Ureter (tissue), 1 donor: ENCODE results near the gene CCDC27. TPM values are rescaled to one million over a fixed set of nuclear protein-coding genes. Genes with fewer than 3 reads are reported as not detected.

Experiments used
- DNase-seq: peaks from one replicate; pipeline ENCODE4 v3.0.0-alpha.2; 2020; ENCODE audit warnings: low spot score
- total RNA-seq: library from RNA; stranded (reverse); gene quantifications from one replicate; pipeline ENCODE4 v1.2.4, GENCODE V29; 2023
- donor health status: DM: yes; HTN: yes; CAD: no.

Gene CCDC27
- total RNA-seq, 1 donor from 2014 or later, result not detected

DNA sequence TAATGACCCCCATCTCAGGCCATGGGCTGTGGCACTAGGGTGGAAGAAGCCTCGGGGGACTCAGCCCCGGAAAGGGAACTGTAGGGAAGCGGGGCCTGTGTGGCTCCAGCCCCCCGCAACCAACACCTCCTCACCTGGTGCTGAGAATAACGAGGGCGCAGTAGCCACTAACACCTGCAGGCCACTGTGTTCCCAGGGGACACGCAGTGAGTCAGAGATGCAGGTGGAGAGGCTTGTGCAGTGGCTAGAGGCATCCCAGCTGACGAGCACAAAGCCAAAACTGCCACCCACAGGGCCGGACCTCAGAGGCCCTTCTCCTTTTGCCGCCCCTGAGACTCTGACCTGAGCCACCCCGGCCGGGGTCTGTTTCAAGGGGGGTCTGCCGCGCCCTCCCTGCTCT lies 33.5 kb upstream of the CCDC27 start:
- DNase-seq, result no peak

DNA sequence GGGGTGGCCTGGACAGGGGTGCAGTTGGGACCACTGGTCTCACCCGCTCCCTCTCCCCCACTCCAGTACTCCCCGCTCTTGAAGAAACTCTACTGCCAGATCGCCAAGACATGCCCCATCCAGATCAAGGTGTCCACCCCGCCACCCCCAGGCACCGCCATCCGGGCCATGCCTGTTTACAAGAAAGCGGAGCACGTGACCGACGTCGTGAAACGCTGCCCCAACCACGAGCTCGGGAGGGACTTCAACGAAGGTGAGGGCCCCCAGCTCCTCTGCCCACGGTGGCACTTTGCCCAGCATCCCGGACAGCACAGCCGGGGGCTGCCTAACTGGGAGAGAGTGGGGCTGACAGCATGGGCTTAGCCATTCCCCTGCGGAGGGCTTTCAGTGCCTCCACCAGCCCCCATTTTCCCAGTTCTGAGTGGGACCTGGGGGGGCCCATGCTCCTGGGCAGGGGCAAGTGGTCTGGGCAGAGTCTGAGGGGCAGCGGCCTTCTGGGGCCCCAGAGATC lies 30.2 kb upstream of the CCDC27 start:
- DNase-seq, result no peak

DNA sequence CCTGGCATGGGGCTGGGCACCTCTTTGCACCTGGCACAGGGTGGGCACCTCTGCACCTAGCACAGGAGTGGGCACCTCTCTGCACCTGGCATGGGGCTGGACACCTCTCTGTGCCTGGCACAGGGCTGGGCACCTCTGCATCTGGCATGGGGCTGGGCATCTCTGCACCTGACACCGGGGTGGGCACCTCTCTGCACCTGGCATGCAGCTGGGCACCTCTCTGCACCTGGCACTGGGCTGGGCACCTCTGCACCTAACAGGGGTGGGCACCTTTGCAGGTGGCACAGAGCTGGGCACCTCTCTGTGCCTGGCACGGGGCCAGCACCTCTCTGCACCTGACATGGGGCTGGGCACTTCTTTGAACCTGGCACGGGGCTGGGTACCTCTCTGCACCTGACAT lies 29.4 kb upstream of the CCDC27 start:
- DNase-seq, result no peak

DNA sequence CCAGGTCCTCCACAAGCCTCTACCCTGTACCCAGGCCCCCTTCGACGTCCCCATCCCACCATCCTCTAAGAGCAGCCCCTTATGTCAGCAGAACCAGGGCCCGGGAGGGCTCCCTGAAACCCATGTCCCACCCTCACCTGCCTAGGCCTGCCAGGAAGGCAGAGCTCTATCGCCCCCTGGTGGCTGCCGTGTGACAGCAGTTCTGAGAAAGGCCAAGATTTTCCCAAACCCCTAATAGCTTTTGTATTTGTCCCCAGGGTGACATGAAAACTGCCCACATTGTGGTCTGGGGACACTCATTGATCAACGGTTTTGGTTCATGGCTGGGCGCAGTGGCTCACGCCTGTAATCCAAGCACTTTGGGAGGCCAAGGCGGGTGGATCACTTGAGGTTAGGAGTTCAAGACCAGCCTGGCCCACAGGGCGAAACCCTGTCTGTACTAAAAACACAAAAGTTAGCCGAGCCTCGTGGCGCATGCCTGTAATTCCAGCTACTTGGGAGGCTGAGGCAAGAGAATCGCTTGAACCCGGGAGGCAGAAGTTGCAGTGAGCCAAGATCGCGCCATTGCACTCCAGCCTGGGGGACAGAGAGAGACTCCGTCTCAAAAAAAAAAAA lies 27.7 kb upstream of the CCDC27 start:
- peak; percentile 63 for DNase-seq

DNA sequence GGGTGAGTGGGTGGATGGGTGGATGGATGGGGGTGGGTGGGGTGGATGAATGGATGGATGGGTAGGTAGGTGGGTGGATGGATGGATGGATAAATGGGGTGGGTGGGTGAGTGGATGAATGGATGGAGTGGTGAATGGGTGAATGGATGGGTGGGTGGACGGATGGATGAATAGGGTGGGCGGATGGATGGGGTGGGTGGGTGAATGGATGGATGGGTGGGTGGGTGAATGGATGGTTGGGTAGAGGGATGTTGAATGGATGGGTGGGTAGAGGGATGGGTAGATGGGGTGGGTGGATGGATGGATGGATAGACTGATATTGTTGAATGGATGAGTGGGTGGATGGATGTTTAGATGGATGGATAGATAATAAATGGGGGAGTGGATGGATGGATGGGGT lies 26.9 kb upstream of the CCDC27 start:
- no peak for DNase-seq

DNA sequence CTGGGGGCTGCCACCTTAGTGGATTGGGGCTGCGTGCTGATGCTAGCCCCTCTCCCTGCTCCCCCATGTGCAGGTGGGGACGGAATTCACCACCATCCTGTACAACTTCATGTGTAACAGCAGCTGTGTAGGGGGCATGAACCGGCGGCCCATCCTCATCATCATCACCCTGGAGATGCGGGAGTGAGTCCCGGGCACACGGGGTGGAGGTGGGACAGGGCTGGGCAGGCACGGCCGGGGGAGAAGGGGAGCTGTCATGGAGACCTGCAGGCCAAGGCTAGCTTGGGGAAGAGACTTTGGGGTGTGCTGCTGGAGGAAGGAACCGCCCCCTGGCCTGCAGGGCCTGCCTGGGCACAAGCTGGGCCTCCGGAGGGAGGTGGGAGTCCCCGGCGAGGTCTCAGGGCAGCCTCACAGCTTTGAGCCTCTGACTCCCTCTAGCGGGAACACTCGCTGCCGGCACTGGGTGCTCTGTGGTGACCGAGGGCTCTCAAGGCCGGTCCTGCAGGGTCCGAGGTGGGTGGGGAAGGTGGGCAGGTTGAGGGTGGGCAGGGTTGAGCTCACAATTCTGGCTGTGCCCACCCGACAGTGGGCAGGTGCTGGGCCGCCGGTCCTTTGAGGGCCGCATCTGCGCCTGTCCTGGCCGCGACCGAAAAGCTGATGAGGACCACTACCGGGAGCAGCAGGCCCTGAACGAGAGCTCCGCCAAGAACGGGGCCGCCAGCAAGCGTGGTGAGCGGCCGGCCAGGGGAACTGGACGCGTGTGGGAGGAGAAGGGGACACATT lies 25.0 kb upstream of the CCDC27 start:
- DNase-seq, result no peak

DNA sequence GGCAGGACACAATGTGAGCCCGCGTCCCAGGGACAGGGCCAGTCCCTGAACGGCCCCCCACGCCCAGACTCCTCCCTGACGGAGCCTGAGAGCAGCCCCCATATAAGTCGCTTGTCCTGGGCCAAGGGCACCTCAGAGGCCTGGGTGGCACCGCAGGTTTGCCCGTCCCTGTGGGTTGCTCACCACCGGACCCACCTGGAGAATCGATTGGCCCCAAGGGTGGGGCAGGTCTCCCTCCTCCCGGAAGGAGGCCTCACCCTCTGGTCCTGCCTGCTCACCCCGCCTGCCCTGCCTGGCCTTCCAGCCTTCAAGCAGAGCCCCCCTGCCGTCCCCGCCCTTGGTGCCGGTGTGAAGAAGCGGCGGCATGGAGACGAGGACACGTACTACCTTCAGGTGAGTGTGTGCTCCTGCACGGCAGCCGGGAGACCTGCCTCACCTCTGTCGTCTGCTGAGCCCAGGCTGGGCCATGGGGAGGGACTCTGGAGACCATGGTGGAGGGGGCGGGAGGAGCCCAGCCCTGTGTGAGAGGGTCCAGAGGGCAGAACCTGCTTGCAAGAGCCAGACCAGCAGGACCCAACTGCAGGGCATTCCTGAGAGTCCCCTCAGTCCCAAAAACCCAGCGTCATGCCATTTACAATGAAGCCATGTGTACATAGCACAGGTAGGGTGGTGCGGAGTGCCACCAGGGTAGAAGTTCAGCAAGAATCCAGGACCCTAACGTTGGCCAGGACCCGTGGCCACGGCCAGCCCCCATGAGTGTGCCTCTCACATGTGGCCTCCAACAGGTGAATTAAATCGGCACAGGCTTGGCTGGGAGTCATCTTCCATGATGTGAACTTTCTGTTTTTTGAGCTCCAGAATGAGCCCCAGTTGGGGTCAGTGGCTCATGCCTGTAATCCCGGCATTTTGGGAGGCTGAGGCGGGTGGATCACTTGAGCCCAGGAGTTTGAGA lies 24.1 kb upstream of the CCDC27 start:
- DNase-seq, result no peak

DNA sequence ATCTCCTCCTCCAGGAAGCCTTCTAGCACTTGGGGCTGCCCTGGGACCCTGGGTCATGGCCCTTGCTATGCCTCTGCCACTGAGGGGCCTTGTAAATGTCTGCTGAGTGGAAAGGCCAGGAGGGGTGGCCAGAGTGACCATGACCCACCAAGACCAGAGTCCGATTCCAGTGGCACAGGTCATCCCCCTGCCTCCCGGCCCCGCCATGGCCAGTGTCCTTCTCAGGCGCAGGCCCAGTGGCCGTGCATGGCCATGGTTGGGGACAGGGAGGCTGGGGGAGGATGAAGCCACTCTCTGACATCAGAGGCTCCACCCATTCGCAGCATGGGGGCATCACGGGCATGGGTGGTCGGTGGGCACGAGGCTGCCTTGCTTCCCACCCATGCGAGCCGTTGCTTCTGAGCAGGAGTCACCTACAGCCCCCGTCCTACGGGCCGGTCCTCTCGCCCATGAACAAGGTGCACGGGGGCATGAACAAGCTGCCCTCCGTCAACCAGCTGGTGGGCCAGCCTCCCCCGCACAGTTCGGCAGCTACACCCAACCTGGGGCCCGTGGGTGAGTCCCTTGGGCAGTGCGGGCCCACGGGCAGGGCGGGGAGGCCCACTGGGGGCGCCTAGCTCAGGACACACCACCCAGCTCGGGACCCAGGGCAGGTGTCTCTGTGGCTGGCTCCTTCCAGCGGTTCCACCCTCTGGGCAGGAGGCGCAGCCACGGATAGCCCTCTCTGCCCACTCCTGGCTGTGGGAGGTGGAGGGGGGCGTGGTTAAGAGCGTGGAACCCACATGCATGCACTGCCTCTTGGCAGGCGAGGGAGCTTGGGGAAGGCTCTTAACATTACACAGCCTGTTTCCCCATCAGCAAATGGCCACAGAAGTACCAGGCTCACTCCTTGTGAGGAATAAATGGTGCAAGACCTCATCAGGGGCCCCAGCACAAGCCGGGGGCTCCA lies 22.4 kb upstream of the CCDC27 start:
- DNase-seq, result no peak

DNA sequence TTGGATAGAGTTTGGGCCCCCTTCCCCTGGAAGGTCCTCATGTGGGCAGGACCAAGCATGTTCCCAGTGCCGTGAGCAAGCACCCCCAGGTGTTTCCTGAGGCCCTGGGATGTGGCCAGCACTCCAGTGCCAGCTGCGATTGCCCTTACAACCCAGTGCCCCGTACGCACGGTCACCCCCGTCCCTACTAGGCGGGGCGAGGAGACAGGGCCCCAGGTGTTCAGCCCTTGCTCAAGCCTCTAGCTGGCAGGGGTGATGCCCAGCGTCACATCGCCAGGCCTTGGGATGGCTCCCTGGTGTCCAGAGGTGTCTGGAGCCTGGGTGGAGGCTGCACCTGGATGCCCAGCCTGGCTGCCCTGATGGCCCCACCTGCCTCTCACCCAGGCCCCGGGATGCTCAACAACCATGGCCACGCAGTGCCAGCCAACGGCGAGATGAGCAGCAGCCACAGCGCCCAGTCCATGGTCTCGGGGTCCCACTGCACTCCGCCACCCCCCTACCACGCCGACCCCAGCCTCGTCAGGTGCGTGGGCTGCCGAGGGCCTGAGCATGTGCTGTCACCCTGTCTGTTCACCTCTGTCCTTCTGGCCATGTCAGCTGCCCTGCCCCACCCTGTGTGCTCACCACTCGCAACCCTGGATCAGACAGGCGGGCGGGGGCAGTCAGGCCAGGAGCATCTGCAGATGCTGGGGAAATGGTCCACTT lies 21.6 kb upstream of the CCDC27 start:
- DNase-seq, result no peak

DNA sequence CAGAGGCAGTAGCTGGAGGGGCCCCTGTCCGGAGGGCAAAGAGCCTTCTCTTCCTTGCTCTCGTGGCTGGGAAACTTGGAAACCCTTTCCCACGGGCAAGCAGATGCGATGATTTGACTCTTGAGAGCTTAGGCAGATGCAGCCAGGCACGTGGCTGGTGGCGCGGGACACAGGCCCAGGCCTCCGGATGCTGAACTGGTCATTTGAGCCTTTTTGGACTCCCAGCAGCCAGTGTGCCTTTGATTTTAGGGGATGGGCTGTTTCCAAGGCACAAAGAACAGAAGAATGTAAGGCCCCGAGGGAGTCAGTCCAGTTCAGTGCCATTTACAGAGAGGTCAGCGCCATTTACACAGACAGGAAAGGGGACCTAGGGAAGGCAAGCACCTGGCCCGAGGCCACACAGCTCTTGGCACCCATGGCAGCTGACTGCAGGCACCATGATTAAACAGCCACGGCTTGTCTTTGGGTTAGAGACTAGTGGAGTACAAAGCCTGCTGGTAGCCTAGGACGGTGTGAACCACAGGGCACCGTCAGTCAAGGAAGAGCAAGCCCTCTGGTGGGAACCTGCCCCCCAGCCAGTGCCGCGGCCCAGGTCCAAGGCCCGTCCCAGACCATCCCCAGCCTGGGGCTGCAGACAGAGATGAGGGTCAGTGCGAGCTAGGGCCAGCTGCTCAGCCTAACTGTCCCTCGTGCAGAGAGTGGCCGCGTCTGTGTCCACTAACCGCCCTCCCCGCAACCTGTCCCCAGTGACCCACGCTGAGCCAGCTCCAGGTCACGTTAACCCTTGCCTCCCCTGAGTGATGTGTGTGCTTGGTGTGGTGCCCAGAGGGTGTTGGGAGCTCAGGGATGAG lies 20.4 kb upstream of the CCDC27 start:
- no peak for DNase-seq

DNA sequence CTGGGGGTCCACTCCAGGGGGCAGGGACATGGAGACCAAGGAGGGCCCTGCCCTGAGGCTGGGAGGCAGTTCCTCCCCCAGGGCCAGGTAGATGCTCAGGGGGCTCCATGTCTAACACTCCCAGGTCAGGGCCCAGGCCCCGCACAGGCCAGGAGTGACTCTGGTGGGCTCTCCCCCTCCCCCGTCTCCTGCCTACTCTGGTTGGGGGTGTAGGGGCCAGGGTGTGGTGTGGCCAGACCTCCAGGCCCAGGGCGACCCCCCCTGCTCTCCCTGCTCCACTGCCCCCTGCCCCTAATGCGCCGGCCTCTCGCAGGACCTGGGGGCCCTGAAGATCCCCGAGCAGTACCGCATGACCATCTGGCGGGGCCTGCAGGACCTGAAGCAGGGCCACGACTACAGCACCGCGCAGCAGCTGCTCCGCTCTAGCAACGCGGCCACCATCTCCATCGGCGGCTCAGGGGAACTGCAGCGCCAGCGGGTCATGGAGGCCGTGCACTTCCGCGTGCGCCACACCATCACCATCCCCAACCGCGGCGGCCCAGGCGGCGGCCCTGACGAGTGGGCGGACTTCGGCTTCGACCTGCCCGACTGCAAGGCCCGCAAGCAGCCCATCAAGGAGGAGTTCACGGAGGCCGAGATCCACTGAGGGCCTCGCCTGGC lies 19.7 kb upstream of the CCDC27 start:
- no peak for DNase-seq

DNA sequence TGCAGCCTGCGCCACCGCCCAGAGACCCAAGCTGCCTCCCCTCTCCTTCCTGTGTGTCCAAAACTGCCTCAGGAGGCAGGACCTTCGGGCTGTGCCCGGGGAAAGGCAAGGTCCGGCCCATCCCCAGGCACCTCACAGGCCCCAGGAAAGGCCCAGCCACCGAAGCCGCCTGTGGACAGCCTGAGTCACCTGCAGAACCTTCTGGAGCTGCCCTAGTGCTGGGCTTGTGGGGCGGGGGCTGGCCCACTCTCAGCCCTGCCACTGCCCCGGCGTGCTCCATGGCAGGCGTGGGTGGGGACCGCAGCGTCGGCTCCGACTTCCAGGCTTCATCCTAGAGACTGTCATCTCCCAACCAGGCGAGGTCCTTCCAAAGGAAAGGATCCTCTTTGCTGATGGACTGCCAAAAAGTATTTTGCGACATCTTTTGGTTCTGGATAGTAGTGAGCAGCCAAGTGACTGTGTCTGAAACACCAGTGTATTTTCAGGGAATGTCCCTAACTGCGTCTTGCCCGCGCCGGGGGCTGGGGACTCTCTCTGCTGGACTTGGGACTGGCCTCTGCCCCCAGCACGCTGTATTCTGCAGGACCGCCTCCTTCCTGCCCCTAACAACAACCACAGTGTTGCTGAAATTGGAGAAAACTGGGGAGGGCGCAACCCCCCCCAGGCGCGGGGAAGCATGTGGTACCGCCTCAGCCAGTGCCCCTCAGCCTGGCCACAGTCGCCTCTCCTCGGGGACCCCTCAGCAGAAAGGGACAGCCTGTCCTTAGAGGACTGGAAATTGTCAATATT lies 19.0 kb upstream of the CCDC27 start:
- DNase-seq, result no peak

DNA sequence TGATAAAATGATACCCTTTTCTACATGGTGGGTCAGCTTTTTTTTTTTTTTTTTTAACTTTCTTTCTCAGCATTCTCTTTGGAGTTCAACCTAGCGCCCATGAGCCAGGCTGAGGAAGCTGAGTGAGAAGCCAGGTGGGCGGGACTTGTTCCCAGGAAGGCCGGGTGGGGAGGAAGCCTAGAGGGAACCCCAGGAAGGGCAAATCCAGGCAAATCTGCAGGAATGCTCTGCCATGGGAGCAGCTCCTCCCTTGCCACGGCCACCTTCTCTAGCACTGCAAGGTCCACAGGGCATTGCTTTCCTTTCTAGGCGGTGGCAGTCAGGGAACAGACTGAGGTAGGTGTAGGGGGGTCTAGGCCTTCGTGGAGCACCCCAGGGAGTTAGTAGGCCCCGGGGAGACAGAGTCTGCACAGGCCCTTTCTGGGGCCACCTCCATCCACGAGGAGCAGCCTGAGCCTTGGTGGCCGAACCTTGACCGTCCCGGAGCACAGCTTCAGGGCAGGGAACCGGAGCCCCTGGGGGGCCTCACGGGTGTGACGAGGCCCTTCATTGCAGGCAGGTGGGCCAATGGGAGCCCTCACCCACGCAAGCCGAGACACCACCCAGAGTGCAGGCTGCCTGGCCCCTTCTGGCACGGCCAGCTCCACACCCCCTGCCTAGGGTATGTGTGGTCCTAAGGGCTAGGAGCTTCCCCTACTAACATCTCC lies 18.2 kb upstream of the CCDC27 start:
- no peak for DNase-seq

DNA sequence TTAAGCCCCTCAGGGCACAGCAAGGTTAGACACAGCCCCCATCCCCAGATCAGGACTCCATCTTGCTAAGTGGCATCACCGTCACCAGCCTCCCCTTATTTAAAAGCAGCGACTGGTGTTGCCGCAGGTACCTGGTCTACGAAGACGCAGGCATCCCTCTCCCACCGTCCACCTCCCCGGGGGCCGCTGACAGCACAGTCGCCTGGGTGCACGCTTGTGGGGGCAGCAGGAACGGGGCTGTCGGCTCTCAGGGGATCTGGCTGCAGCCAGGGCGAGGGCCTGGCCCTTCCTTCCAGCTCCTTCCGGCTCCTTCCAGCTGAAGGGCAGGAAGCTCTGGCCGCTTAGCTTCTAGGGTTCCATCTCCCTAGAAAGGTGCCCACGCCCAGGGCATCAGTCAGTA lies 17.6 kb upstream of the CCDC27 start:
- no peak for DNase-seq

DNA sequence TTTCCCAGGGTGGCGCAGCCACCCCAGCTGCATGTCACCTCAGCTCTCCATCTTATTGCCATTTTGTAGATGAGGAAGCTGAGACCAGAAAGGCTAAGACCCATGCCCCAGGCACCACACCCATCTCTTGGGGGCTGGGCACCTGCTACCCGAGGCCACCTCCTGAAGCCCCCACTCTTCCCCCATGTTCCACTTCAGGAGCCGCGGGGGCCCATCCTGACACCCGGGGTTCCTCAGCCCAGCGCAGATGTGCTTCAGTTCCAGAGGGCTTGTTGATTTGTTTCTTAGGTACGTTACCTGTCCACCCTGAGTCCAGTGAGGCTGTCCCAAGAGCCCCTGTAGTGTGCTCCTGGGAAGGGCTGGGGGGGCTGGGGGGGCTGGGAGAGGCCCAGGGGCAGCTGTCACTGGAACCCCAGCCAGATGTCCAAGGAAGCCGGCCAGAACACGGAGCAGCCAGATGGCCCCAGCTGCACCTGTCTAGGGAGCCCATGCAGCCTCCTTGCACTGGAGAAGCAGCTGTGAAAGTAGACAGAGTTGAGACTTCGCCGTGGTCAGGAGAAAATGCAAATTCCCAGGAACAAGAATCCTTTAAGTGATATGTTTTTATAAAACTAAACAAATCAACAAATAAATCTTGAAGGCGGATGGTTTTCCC lies 17.1 kb upstream of the CCDC27 start:
- DNase-seq, result no peak

DNA sequence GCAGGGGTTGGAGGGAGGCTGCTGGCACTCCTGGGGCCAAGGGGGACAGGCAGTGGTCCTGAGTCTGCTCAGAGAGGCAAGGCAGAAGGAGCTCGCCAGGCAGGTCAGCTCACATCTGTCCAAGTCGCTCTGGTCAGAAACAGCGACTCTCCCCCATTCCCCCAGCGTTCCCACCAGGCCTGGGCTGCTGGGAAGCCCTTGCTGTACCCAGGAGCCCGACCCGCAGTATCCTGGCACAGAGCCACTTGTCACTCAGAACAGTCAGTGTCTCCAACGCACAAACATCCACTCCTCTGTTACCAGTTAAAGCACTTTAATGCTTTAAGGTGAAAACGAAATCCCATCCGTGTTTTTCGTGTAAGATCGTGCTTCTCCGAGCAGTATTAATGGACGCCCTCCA lies 16.6 kb upstream of the CCDC27 start:
- DNase-seq, result no peak

DNA sequence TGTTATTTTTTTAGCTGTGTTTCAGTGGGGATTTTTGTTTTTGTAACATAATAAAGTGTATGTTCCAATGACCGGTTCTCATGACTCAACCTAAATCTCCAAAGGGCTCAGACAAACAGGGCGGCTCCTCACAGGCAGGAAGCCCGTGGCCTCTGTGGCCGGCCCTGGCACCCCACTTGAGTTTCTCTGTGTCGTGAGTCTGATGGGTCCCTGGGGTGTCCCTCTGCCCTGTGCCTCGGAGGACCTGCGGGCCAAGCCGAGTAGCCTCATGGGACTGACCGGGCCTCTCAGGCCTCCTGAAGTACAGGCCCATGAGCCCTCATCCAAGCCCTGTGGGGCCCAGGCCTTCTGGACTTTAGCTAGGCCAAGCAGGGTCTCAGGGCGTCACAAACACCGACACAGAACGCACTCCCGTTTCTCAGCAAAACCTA lies 16.1 kb upstream of the CCDC27 start:
- DNase-seq, result no peak
